HG03025 (cell line): ENCODE data around the gene GAPDH.
"Not testable (repeated sequence)": the region's sequence is repeated elsewhere in the genome, so short reads cannot be mapped to it uniquely, and the experiment has no call there.

Experiments
- ATAC-seq: cut with Tn5 transposase; IDR thresholded peaks from one replicate; pipeline ENCODE4 v1.9.1; 2021; ENCODE audit warnings: mild to moderate bottlenecking, moderate library complexity; ENCODE audit not compliant: unreplicated experiment, low FRiP score

Gene GAPDH

DNA sequence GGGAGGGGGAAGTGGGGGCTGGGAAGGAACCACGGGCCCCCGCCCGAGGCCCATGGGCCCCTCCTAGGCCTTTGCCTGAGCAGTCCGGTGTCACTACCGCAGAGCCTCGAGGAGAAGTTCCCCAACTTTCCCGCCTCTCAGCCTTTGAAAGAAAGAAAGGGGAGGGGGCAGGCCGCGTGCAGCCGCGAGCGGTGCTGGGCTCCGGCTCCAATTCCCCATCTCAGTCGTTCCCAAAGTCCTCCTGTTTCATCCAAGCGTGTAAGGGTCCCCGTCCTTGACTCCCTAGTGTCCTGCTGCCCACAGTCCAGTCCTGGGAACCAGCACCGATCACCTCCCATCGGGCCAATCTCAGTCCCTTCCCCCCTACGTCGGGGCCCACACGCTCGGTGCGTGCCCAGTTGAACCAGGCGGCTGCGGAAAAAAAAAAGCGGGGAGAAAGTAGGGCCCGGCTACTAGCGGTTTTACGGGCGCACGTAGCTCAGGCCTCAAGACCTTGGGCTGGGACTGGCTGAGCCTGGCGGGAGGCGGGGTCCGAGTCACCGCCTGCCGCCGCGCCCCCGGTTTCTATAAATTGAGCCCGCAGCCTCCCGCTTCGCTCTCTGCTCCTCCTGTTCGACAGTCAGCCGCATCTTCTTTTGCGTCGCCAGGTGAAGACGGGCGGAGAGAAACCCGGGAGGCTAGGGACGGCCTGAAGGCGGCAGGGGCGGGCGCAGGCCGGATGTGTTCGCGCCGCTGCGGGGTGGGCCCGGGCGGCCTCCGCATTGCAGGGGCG lies at the start of gene GAPDH:
GAPDH (plus strand) TSS at position 595 of the 772 bp plus-strand sequence. CDS start 316 bp downstream, outside the sequence.
- ATAC-seq = peak; percentile 59

DNA sequence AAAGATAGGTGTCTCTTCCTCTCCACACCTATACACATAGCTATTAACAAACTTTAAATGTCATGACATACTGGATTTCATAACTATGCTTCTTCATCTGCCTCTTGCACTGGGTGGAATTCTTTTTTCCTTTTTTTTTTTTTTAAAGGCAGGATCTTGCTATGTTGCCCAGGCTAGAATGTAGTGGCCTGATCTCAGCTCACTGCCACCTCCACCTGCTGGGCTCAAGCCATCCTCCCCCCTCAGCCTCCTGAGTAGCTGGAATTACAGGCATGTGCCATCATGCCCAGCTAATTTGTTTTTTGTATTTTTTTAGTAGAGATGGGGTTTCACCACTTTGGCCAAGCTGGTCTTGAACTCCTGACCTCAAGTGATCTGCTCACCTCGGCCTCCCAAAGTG lies 46.1 kb upstream of the GAPDH start:
- no peak for ATAC-seq

DNA sequence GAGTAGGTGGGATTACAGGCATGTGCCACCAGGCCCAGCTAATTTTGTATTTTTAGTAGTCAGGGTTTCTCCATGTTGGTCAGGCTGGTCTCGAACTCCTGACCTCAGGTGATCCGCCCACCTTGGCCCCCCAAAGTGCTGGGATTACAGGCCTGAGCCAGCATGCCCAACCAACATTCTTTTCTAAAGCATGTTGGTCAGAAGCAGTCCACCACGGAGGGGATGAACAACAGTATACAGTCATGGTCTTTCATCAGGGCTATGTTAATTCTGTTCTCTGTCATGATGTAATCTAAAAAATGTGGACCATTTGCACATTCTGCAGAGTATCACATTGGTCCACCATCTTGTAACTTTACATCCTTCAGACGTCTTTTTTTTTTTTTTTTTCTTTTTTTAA lies 44.9 kb upstream of the GAPDH start:
- ATAC-seq = no peak

DNA sequence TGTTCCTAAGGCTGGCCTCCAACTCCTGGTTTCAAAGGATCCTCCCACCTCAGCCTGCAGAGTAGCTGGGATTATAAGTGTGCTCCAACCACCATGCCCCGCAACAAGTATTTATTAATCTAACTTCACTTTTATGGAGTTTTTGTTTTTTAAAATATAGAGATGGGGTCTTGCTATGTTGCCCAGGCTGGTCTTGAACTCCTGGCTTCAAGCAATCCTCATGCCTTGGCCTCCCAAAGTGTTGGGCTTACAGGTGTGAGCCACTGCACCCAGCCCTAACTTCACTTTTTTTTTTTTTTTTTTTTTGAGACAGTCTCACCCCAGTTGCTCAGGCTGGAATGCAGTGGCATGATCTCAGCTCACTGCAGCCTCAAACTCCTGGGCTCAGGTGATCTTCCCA lies 43.6 kb upstream of the GAPDH start:
- not testable (repeated sequence) for ATAC-seq

DNA sequence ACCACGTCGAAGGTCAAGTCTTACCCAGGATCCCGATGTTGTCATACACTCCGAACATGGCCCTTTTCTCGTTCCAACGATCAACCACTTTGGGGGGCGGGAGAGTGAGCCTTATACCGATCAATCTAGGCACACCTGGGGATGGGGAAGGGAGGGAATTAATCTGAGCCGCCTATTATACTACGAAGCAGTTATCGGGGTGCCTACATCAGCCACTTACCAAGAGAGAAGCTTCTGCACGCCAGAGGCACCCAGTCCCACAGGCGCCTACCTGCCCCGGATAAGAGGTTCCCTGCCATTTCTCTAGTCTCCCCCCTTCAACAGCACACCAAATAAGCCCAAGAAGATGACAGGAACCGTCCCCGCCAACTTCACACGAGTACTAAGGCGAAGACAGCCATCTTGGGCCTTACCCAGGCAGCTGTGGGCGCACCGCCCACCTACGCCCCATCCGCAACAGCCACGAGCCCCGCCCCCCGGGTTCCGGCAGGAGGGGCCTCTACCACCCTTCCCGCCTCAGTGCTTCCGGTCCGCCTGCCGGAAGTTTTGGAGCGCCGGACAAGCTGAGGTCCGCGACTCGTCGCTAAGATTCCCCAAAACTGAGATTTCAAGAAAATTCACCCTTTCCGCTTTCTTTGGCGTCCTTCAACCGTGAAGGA lies 41.4 kb upstream of the GAPDH start, which contains the start of gene MRPL51:
MRPL51 (minus strand) TSS at position 425 of the 659 bp plus-strand sequence; CDS start at position 299, 126 bp downstream.
- ATAC-seq = peak; percentile 67

DNA sequence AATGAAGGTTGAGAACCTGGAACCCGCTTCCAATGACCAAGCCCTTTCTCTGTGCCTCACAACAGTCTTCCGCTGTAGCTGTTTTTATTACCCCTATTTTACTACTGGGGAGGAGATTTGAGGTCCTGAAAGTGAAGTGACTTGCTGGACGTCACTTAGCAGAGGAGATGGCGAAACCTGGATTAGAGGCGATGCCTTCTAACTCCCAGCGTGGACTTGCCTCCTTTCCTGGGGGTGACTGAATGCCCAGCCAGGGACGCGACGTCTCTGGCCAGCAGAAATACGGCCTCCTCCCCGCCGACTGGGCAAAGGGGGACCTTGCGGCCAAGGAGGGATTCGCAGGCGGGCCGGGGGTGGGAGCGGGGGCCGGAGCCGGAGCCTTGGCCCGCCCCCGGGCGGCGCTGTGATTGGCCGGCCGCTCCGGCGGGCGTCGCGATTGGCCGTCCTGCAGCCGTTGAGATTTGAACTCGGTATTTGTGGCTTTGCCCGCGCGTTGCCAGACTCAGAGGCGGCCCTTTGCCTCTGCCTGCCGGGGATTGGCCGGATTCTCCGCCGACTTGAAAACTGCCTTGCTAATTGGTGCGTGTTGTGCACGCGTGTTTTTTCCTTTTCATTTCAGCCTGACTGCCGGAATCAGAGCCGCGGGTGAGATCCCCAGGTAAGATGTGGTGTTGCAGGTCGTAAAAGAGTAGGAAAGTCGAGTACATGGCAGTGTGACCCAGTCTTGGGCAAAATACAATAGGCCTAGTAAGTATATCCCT lies 40.6 kb upstream of the GAPDH start, which contains the start of gene NCAPD2:
NCAPD2 (plus strand) TSS at position 606 of the 761 bp plus-strand sequence. CDS start 997 bp downstream, outside the sequence.
- peak; percentile 85 for ATAC-seq

DNA sequence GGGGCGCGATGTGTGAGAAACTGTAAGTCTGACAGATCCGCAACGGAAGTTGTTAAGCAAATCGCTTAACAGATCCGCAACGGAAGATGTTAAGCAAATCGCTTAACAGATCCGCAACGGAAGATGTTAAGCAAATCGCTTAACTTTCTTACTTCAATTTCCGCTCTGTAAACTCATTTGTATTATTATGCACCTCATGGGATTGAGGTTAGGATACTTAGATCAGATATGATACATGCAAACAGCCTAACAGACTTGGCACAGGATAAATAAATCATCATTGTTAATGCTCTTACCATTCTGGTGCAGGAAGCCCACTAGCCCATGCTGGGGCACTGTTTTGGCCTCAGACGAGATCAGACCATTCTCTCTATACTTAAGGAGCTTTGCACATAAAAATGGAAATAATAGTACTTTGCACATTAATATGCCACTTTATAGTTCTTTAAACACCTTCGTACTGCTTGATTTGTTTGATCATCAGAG lies 40.0 kb upstream of the GAPDH start:
- peak; percentile 19 for ATAC-seq

DNA sequence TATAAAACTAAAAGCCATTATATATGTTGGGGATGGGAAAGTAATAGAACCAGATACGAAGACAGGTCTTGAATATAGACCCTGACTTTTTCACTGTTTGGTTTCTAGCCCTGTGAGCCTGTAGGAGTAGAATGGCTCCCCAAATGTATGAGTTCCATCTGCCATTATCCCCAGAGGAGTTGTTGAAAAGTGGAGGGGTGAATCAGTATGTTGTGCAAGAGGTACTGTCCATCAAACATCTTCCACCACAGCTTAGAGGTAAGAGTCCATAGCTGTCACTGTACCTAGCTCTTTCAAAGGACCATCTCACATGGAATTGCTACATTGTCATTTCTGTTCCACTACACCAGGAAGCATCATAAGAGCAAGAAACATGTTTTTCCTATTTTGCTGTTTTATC lies 39.3 kb upstream of the GAPDH start:
- ATAC-seq = no peak

DNA sequence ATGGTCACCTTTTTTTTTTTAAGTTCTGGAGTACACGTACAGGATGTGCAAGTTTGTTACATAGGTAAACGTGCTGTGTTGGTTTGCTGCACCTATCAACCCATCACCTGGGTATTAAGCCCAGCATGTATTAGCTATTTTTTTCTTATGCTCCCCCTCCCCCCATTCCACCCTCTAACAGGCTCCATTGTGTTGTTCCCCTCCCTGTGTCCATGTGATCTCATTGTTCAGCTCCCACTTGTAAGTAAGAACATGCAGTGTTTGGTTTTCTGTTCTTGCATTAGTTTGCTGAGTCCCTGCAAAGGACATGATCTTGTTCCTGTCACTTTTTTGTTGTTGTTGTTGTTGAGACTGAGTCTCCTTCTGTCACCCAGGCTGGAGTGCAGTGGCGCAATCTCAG lies 37.0 kb upstream of the GAPDH start:
- ATAC-seq = not testable (repeated sequence)

DNA sequence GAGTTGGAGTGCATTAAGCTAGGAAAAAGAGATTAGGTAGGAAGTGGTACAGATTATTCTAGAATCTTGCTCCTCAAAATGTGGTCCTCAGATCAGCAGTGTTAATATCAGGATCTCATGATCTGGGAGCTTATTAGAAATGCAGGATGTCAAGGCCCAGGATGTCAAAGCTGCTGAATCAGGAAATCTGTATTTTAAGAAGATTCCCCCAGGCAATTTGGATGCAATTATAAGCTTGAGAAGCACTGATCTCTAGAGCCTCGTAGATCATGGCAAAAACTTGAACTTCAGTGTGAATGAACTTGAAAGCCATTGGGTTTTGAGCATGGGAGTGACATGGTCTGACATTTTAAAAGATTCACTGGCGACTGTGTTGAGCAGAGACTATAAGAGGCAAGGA lies 33.9 kb upstream of the GAPDH start:
- no peak for ATAC-seq

DNA sequence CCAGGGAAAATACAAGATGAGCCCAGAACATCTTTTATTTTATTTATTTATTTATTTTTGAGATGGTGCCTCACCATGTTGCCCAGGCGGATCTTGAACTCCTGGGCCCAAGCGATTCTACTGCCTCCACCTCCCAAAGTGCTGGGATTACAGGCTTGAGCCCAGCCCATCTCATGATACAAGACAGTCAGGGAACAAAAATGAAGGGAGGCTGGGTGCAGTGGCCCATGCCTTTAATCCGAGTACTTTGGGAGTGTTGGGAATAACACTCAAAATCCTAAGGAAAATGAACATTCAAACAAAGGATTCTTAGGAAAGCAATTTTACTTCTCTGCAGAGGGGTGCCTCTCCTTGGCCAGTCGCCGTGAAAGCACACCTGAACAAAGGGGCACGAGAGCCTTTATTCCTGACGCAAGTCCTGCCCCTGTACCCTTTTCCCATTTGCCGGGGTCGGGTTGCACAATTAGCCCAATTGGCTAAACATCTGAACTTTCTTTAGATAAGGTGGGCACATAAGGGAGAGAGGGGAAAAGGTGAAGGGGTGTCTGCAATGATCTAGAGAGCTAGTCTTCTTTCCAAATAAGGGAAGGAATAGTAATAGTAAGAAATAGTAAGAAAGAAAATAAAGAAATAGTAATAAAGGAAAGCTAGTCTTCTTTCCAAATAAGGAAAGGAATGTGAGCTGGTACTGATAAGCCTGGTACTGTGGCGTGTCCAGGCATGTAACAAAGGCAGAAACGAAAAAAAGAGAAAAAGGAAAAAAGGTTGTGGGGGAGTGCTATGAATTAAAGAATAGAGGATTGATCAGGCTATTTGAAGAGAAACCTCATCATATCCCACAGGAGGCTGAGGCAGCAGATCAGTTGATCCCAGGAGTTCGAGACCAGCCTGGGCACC lies 27.0 kb upstream of the GAPDH start:
- no peak for ATAC-seq

DNA sequence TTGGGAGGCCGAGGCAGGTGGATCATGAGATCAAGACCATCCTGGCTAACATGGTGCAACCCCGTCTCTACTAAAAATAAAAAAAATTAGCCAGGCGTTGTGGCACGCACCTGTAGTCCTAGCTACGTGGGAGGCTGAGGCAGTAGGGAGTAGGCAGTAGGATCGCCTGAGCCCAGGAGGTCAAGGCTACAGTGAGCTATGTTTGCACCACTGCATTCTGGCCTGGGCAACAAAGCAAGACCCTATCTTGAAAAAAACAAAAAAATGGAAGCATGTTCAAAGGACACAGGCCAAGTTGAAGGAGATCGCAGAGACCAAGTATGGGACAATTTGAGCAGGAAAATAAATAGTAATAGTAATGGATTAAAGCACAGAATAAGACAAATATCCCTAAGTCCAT lies 26.2 kb upstream of the GAPDH start:
- no peak for ATAC-seq

DNA sequence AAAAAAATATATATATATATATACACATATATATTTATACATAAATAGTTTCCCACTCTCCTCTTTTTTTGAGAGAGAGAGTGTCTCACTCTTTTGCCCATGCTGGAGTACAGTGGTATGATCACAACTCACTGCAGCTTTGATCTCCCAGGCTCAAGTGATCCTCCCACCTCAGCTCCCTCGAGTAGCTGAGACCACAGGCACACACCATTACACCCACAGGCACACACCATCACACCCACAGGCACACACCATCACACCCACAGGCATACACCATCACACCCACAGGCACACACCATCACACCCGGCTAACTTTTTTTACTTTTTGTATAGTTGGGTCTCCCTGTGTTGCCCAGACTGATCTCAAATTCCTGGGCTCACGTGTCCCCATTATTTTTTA lies 14.1 kb upstream of the GAPDH start:
- ATAC-seq = no peak

DNA sequence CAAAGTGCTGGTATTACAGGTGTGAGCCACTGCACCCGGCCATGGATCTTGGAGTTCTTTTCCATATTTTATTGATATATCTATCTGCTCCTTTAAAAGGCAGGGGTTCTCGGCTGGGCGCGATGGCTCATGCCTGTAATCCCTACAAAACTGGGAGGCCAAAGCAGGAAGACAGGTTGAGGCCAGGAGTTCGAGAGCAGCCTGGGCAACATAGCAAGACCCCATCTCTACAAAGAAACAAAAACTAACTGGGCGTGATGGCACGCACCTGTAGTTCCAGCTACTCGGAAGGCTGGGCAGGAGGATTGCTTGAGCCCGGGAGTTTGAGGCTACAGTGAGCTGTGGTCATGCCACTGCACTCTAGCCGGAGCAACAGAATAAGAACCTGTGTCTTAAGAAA lies 12.1 kb upstream of the GAPDH start:
- ATAC-seq = no peak

DNA sequence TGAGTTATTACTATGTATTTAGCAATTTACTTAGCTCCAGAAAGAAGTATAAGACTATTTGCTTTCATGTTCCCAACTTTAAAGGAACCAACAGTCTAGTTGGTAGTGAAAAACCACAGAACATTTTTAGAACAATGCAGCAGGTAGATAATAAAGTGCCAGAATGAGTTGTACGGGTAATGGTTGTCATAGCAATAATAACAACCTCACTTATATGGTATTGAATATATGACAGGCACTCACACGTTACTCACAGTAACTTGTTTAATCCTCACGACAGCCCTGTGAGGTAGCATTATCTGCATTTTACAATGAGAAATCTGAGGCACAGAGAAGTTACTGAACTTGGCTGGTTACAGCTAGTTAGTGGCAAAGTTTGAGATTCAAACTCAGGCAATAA lies 10.6 kb upstream of the GAPDH start:
- ATAC-seq = no peak

DNA sequence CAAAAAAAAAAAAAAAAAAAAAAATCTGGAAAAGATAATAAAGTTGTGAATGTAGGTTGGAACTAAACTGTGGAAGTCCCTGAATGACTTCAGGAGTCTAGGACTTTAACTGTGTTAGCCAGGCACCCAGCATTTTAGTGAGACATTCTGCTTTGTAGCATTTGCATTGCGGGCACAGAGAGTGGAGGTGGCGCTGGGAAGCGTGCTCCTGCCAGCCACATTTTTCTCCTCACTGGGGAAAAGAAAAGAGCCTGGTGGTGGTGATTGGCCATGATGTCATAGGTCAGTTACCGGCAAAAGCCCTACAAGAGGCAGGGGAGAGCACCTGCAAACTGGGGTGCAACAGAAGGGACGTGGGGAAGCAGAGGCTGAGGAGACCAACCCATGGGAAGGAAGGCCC lies 9.7 kb upstream of the GAPDH start:
- no peak for ATAC-seq

DNA sequence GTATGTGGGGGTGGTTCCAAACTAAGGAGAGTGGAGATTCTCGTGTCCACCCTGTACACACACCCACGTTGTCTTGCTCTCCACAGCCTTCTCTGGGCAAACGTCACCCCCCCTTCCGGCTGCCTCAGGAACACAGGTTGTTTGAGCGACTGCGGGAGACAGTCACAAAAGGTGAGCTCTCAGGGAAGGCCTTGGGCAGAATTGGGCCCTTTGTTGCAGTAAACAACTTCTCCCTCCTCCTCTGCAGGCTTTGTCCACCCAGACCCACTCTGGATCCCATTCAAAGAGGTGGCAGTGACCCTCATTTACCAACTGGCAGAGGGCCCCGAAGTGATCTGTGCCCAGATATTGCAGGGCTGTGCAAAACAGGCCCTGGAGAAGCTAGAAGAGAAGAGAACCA lies 8.1 kb upstream of the GAPDH start:
- ATAC-seq = no peak

DNA sequence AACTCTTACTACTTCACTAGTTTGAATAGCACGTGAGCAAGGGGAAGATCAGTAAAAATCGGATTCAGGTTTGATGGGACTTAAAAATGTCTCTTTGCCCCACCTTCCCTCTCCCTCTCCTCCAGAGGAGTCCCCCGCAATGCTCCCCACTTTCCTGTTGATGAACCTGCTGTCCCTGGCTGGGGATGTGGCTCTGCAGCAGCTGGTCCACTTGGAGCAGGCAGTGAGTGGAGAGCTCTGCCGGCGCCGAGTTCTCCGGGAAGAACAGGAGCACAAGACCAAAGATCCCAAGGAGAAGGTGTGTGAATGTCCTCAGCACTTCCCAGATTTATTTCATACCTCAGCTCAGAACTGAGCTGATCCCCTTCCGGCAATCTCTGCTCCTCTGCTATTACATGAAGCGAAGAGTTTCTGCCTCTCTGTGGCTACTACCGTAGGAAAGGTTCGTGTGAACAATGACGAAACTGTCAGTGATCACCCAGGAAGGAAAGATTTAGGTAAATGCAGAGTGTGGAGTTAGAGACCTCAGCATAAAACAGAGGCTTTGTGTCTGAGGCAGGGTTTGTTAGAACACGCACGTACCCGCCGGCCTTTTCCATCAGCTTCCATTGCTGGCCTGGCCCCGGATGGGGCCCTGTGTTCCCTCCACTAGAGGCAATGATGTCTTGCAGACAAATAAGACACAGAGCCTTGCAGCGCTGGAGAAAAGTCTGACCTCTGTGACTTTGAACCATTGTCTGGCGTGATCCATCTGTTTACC lies 7.4 kb upstream of the GAPDH start:
- no peak for ATAC-seq

DNA sequence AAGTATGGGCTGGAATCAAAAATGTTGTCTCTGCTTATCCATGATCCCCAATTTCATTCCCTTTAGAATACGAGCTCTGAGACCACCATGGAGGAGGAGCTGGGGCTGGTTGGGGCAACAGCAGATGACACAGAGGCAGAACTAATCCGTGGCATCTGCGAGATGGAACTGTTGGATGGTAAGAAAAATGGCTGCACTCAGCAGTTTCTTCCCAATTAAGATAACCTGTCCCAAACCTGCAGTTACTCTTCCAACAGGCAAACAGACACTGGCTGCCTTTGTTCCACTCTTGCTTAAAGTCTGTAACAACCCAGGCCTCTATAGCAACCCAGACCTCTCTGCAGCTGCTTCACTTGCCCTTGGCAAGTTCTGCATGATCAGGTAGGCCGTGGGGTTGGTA lies 6.6 kb upstream of the GAPDH start:
- ATAC-seq = no peak
